SH-SY5Y (cell line): ENCODE data around the gene ELMO2.

ENCODE experiments used
- GATA2 ChIP-seq: IDR thresholded peaks from 2 replicates; pipeline ENCODE4 v1.6.1; 2011; ENCODE audit warnings: mild to moderate bottlenecking, low read depth, low read length
- GATA3 ChIP-seq: IDR thresholded peaks from 2 replicates; pipeline ENCODE4 v1.6.1; 2011; ENCODE audit warnings: low read depth, mild to moderate bottlenecking, low read length, moderate library complexity

GRCh38 chr20:46388937-46389336 lies 17.5 kb downstream of the ELMO2 start:
- TF ChIP-seq GATA2 (no peak), GATA3 (no peak)
